Stomach (tissue), 4 donors: ENCODE measurements around the gene AKT1S1.

Source experiments
- CTCF ChIP-seq, 7 experiments: fragments of 450-650 bp in 4 of 7; fragments of 200-600 bp in 3 of 7; sonication (generic) in 3 of 7; IDR thresholded peaks; one replicate each; pipeline ENCODE4 v1.5.1; 2016 to 2019; ENCODE audit warnings: antibody characterized with exemption in 7 of 7, control low read depth in 2 of 7, mild to moderate bottlenecking in 1 of 7
- EP300 ChIP-seq: sonication (generic); formaldehyde crosslinking; IDR thresholded peaks from one replicate; pipeline ENCODE4 v1.6.1; 2017; ENCODE audit warnings: antibody characterized with exemption
- POLR2A ChIP-seq, 4 donors: fragments of 450-650 bp; IDR thresholded peaks; one replicate each; pipeline ENCODE4 v1.6.1; 2016; ENCODE audit warnings: antibody characterized with exemption in 4 of 4, control low read depth in 2 of 4, mild to moderate bottlenecking in 1 of 4, moderate library complexity in 1 of 4

- TF ChIP-seq CTCF (IDR thresholded peaks at IDR 0.05), result no peak
- no peak for TF ChIP-seq POLR2A (IDR thresholded peaks at IDR 0.05)
- no peak for TF ChIP-seq EP300
These were observed 38.1 kb upstream of the AKT1S1 start for GRCh38 chr19:49915271-49915670.
